Measurements from ENCODE around the gene CRACR2A. TPM values are rescaled to one million over a fixed set of nuclear protein-coding genes. Genes with fewer than 3 reads are reported as not detected.

The CRACR2A gene
- total and polyA plus RNA-seq, 10 of the 15 experiments (the other 5 are each of a cell fraction or from before 2014, with no cell fraction given), result 2.1 to 18.0 (median 13.2) TPM

- TF ChIP-seq, protein P1, sequence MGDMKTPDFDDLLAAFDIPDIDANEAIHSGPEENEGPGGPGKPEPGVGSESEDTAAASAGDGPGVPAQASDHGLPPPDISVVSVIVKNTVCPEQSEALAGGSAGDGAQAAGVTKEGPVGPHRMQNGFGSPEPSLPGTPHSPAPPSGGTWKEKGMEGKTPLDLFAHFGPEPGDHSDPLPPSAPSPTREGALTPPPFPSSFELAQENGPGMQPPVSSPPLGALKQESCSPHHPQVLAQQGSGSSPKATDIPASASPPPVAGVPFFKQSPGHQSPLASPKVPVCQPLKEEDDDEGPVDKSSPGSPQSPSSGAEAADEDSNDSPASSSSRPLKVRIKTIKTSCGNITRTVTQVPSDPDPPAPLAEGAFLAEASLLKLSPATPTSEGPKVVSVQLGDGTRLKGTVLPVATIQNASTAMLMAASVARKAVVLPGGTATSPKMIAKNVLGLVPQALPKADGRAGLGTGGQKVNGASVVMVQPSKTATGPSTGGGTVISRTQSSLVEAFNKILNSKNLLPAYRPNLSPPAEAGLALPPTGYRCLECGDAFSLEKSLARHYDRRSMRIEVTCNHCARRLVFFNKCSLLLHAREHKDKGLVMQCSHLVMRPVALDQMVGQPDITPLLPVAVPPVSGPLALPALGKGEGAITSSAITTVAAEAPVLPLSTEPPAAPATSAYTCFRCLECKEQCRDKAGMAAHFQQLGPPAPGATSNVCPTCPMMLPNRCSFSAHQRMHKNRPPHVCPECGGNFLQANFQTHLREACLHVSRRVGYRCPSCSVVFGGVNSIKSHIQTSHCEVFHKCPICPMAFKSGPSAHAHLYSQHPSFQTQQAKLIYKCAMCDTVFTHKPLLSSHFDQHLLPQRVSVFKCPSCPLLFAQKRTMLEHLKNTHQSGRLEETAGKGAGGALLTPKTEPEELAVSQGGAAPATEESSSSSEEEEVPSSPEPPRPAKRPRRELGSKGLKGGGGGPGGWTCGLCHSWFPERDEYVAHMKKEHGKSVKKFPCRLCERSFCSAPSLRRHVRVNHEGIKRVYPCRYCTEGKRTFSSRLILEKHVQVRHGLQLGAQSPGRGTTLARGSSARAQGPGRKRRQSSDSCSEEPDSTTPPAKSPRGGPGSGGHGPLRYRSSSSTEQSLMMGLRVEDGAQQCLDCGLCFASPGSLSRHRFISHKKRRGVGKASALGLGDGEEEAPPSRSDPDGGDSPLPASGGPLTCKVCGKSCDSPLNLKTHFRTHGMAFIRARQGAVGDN (IDR thresholded peaks at IDR 0.05), result no peak
- no peak for TF ChIP-seq HDAC2 (IDR thresholded peaks at IDR 0.05)
- no peak for TF ChIP-seq CREM (IDR thresholded peaks at IDR 0.05; ENCODE audit: low read depth)
- TF ChIP-seq PRDM15 (CRISPR knock-in tag; IDR thresholded peaks at IDR 0.05), result no peak
- TF ChIP-seq ZBED1 (IDR thresholded peaks at IDR 0.05; ENCODE audit: borderline replicate concordance), result no peak
- no peak for TF ChIP-seq USF2 (IDR thresholded peaks at IDR 0.05; ENCODE audit: borderline replicate concordance, low read depth, low read length)
Measured at GRCh38 chr12:3596703-3597415, 156.1 kb downstream of the CRACR2A start (continued).

Data from GM12878 (cell line).